ENCODE data around the gene HMGB1. TPM values are rescaled to one million over a fixed set of nuclear protein-coding genes. Genes with fewer than 3 reads are reported as not detected.
A peak's percentile ranks its signal among the peaks of the same experiment; 100 is the strongest.

The HMGB1 gene
- total RNA-seq, 1 donor from 2014 or later = 593 TPM

DNA sequence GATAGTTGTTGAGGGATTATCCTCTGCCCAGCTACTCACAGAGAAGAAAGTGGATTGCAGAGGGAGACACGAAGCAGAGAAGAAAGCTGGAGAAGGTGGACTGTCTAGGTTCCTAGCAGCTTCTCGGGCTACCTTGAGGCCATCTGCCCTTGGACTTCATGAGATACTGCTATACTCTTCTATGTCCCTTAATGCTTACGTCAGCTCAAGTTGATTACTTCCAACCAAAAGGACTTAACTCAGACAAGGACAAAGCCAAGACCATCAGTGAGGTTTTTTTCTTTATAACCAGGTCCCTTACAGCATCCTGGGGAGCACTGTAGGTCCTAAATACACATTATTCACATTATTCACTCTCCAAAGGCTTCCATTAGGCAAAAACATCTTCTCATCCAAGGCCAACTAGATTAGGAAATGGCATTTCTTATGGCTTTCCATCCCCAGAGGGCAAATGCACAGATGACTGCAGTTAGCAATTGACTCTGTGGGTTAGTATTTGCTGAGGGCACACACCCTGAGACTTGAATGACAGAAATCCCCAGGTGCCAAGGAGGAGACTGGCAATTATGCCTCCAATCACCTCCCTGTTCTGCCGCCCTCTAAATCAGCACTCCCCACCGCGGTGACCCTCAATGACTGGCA lies 47.5 kb downstream of the HMGB1 start:
- H3K4me1 Mint-ChIP-seq (ENCODE audit: low read depth) = peaks cover 36% of the 10 kb centered on the region
- H3K36me3 Mint-ChIP-seq (ENCODE audit: low read depth) = no peaks in the 10 kb centered on the region
- DNase-seq (ENCODE audit: low spot score) = no peak

DNA sequence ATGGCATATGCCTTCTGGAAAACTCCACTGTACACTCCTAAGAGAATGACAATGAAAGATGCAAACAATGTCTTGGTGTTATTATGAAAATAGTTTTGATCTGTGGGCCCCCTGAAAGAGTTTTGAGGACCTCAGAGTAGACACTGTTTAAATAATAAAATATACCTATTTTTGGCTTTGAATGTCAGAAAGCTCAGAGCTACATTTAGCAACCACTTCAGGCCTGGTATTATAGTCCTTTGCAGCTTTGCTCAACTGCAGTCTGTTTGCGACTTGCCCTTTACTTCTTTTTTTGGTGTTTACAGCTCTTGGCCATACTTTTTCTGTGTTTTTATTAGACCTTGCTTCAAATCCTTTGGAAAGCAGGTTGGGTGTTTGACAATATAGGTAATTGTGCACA lies 49.3 kb downstream of the HMGB1 start:
- Mint-ChIP-seq H3K27ac (no peak overlapping the region), H3K4me3 (no peak overlapping the region), H3K36me3 (ENCODE audit: low read depth) (no peaks in the 10 kb centered on the region), H3K4me1 (ENCODE audit: low read depth) (peaks cover 33% of the 10 kb centered on the region), H3K27me3 (ENCODE audit: insufficient read depth) (peaks cover 2% of the 10 kb centered on the region), H3K9me3 (no peaks in the 10 kb centered on the region)
- intact Hi-C loops (cut with micrococcal nuclease) = no loop called here
- no peak for DNase-seq (ENCODE audit: low spot score)

More for the DNA sequence above, 47.5 kb downstream of the HMGB1 start:
- Mint-ChIP-seq H3K9me3 (no peaks in the 10 kb centered on the region), H3K4me3 (no peak overlapping the region), H3K27ac (no peak overlapping the region), H3K27me3 (ENCODE audit: insufficient read depth) (peaks cover 2% of the 10 kb centered on the region)
- intact Hi-C loops (cut with micrococcal nuclease) = no loop called here

DNA sequence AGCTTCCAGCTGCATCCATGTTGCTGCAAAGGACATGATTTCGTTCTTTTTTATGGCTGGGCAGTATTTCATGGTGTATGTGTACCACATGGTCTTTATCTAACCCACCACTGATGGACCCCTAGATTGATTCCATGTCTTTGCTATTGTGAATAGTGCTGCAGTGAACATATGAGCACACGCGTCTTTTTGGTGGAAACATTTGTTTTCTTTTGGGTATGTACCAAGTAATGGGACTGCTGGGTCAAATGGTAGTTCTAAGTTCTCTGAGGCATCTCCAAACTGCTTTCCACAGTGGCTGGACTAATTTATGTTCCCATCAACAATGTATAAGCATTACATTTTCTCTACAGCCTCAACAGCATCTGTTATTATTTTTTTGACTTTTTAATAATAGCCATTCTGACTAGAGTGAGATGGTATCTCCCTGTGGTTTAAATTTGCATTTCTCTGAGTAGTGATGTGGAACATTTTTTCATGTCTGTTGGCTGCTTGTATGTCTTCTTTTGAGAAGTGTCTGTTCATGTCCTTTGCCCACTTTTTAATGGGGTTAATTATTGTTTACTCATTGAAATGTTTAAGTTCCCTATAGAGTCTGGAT lies 50.2 kb downstream of the HMGB1 start:
- Mint-ChIP-seq H3K36me3 (ENCODE audit: low read depth) (no peaks in the 10 kb centered on the region), H3K27ac (no peak overlapping the region), H3K4me1 (ENCODE audit: low read depth) (peaks cover 25% of the 10 kb centered on the region), H3K27me3 (ENCODE audit: insufficient read depth) (peaks cover 2% of the 10 kb centered on the region), H3K9me3 (no peaks in the 10 kb centered on the region), H3K4me3 (no peak overlapping the region)
- intact Hi-C loops (cut with micrococcal nuclease) = no loop called here
- no peak for DNase-seq (ENCODE audit: low spot score)

DNA sequence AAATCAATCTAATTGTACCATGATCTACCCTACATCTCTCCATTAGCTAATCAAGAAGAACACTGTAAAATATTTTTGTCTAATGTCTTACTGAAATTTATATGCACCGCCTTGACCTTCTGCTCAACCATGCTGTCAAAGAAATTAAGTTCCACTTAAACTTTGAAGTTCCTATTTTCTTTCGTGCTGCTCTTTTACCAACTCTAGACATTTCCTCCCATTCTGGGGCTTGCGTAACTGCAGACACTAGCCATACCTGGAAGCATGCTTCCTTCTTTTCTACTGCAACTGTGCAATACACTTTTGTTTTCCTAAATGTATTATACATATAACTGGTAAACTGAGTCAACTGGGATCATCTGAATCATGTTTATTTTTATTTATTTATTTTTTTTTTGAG lies 51.9 kb downstream of the HMGB1 start:
- H3K27me3 Mint-ChIP-seq (ENCODE audit: insufficient read depth) = peaks cover 3% of the 10 kb centered on the region
- no peak overlapping the region for H3K4me3 Mint-ChIP-seq
- H3K36me3 Mint-ChIP-seq (ENCODE audit: low read depth) = no peaks in the 10 kb centered on the region
- peaks cover 33% of the 10 kb centered on the region for H3K4me1 Mint-ChIP-seq (ENCODE audit: low read depth)
- no peak overlapping the region for H3K27ac Mint-ChIP-seq
- no peak for DNase-seq (ENCODE audit: low spot score)
- intact Hi-C loops (cut with micrococcal nuclease) = no loop called here
- H3K9me3 Mint-ChIP-seq = no peaks in the 10 kb centered on the region

DNA sequence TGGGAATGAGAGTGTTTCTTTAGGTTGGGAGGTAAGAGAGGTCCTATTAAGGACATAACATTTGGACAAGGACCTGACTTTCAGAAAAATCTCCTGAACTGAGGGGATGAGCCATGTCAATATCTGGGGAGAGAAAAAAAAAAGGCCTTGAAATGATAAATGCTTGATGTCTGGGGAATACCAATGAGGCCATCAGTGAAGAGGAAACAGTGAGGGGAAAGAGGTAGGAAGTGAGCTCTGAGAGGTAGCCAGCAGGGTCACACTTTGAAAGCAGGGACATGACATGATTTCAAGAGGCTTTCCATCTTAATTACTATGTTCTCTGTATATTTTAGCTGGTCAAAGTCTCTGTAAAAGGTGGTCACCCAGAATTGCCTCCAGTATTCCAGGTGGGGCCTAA lies 53.4 kb downstream of the HMGB1 start:
- Mint-ChIP-seq H3K27me3 (ENCODE audit: insufficient read depth) (peaks cover 2% of the 10 kb centered on the region), H3K27ac (no peak overlapping the region), H3K4me3 (no peak overlapping the region), H3K9me3 (no peaks in the 10 kb centered on the region), H3K4me1 (ENCODE audit: low read depth) (peaks cover 37% of the 10 kb centered on the region), H3K36me3 (ENCODE audit: low read depth) (no peaks in the 10 kb centered on the region)
- intact Hi-C loops (cut with micrococcal nuclease) = no loop called here
- no peak for DNase-seq (ENCODE audit: low spot score)

DNA sequence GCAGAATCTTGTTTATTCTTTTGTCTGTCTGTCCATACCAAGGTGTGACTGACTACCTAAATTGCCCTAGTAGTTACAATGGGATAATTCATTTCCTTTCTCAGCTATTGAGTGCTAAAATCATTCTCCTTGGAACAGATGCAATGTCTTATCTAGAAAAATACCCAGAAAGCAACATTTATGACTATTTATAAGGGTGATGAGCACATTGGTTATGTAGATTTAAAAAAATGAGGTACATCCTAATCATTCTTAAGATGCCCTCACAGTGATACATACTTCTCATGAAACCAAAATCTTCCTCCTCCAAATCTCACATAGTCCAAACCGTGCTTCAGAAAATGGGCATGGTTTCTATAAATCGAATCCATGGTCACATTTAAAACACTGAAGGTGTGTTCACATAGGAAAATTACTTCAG lies 55.0 kb downstream of the HMGB1 start:
- Mint-ChIP-seq H3K9me3 (no peaks in the 10 kb centered on the region), H3K27ac (no peak overlapping the region), H3K27me3 (ENCODE audit: insufficient read depth) (peaks cover 5% of the 10 kb centered on the region), H3K4me3 (no peak overlapping the region), H3K4me1 (ENCODE audit: low read depth) (peaks cover 42% of the 10 kb centered on the region), H3K36me3 (ENCODE audit: low read depth) (no peaks in the 10 kb centered on the region)
- no peak for DNase-seq (ENCODE audit: low spot score)
- intact Hi-C loops (cut with micrococcal nuclease) = no loop called here

DNA sequence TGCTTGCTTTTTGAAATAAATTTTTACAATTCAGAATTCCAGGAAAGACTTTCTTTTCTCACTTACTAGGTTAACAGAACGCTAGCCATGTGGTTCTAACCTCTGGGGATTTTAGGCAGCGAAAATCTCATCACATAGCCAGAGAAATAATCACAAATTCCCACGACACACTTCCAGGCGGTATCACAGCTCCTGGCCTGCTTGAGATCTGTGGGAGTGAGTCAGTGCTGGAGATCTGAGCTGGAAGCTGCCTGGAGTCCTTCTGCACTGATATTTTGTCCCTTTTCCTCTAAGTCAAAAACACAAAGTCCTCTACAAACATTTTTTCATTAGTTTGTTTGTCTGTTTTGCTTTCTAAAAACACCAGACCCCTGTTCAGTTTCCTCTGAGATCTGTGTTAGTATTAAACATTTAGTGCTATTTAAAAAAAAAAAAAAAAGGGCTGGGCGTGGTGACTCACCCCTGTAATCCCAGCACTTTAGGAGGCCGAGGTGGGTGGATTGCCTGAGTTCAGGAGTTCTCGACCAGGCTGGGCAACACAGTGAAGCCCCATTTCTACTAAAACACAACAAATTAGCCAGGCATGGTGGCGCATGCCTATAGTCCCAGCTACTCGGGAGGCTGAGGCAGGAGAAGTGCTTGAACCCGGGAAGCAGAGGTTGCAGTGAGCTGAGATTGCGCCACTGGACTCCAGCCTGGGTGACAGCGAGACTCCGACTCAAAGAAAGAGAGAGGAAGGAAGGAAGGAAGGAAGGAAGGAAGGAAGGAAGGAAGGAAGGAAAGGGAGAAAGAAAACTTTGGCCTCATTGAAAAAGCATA lies 55.6 kb downstream of the HMGB1 start:
- intact Hi-C loops (cut with micrococcal nuclease) = loop anchor here (2.0 to 10.0 kb wide), 4 partner anchors 33 to 635 kb away; no protein-coding TSS in a partner anchor
- no peak for DNase-seq (ENCODE audit: low spot score)
- Mint-ChIP-seq H3K27ac (no peak overlapping the region), H3K4me1 (ENCODE audit: low read depth) (peaks cover 36% of the 10 kb centered on the region), H3K36me3 (ENCODE audit: low read depth) (no peaks in the 10 kb centered on the region), H3K9me3 (no peaks in the 10 kb centered on the region), H3K4me3 (no peak overlapping the region), H3K27me3 (ENCODE audit: insufficient read depth) (peaks cover 10% of the 10 kb centered on the region)

DNA sequence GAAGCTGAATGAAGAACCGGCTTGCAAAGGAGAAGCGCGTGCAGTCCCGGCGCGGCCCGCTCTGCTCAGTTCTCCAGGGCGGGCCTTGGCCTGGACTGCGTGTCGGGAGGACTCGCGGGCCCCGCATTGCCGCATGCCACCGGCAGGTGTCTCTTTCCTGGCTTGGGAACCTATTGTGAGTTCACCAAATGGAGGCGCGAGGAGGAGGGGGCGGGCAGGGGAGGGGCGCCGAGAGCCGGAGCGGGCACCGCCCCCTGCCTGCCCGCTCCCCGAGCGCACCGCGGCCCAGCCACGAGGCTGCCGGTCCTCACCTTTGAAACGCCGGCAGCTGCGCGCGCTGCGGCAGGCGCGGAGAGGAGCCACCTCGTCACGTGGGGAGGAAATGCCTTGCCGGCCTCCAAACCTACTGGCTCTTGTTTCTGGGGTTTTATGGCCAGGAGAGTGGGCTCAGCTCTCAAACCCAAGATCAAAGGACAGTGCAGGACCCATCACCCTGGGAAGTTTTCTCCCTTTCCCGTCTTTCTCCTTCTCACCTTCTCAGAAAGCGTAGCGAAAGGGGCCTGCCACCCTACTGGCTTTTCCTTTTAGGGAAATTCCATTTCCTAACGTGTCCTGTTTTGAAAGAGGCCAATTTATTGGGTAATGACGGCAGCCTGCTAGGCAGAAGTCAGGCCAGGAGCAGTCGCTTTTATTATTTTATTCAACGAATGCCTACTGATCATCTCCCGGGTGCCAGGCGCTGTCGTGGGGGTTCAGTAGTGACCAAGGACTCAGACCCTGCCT lies 57.2 kb downstream of the HMGB1 start:
- intact Hi-C loops (cut with micrococcal nuclease) = loop anchor here (1.0 to 10.0 kb wide), 10 partner anchors 13 to 636 kb away; partner anchors contain the start of gene UBE2L5
- Mint-ChIP-seq H3K27ac (peak overlapping the region; percentile 79), H3K9me3 (no peaks in the 10 kb centered on the region), H3K36me3 (ENCODE audit: low read depth) (no peaks in the 10 kb centered on the region), H3K27me3 (ENCODE audit: insufficient read depth) (peaks cover 10% of the 10 kb centered on the region), H3K4me3 (peak overlapping the region; percentile 72), H3K4me1 (ENCODE audit: low read depth) (peaks cover 36% of the 10 kb centered on the region)
- DNase-seq (ENCODE audit: low spot score) = peak; percentile 88

DNA sequence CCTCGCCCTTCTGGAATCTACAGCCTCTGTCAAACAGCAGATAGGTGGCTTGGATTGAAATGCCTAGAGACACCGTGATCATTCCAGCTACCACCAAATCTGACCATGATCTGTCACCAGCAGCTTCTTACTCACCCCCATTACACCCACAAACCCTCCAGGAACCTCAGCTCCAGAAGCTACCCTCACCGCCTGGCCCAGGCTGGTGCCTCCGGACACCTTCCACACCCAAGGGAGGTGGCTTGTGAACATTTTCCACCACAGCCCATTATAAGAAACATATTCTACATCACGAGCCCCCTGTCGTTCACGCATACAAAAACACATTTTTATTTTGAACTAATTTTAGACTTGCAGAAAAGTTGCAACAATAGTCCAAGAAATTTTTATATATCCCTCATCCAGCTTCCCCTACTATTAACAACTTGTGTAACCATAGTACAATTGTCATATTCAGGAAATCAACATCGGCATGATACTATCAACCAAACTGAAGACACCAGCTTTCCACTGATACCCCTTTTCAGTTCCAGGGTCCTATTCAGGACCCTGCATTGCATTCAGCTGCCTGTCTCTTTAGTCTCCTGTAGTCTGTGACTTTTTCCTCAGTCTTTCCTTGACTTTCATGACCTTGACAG lies 58.8 kb downstream of the HMGB1 start:
- peak overlapping the region; percentile 66 for H3K27ac Mint-ChIP-seq
- H3K36me3 Mint-ChIP-seq (ENCODE audit: low read depth) = no peaks in the 10 kb centered on the region
- no peak overlapping the region for H3K4me3 Mint-ChIP-seq
- intact Hi-C loops (cut with micrococcal nuclease) = loop anchor here (5.0 to 10.0 kb wide), 2 partner anchors 165 to 638 kb away; no protein-coding TSS in a partner anchor
- H3K9me3 Mint-ChIP-seq = no peaks in the 10 kb centered on the region
- peaks cover 10% of the 10 kb centered on the region for H3K27me3 Mint-ChIP-seq (ENCODE audit: insufficient read depth)
- H3K4me1 Mint-ChIP-seq (ENCODE audit: low read depth) = peaks cover 30% of the 10 kb centered on the region
- DNase-seq (ENCODE audit: low spot score) = no peak

Other genes starting within 250 kb of the HMGB1 start
- 8.2 and 8.5 TPM in 2 replicates for gene KATNAL1, start 158.4 kb downstream of the HMGB1 start, total RNA-seq
- not detected in 2 replicates for gene UBE2L5, start 43.4 kb downstream of the HMGB1 start, total RNA-seq
- 17.2 and 17.5 TPM in 2 replicates for gene USPL1, start 152.0 kb upstream of the HMGB1 start, total RNA-seq

Data from activated T-helper 1 cell treated with anti-CD3 and anti-CD28 coated beads, Interleukin-12 subunit alpha, Interleukin-12 subunit beta, Interleukin-2, Interleukin-4 antibody, amounts not matched to agents 30 ng/mL and 10 ng/mL and 1 ng/mL, durations not matched to agents 14 hours and 24 hours and 36 hours (primary cell).